ENCODE measurements around the gene HMCN1.
A peak's percentile ranks its signal among the peaks of the same experiment; 100 is the strongest.

The HMCN1 gene

DNA sequence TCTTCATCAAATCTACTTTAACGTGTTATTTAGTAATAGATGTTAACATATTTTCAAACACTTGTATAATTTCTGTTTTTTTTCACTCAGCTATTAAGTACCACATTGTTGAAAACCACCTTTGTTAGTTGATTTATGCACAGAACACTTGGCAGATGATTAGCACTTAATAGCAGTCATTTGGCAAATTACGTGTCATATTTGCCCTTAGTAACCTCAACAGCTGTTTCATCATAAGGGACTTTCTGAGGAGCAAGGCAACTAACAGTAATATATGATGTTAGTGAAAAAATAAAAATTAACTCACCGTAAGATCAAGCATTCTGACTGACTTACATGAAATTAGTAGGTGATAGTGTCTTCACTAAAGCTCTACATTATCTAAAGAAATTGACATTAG, 186.4 kb downstream of the HMCN1 start:
- no peak for DNase-seq

DNA sequence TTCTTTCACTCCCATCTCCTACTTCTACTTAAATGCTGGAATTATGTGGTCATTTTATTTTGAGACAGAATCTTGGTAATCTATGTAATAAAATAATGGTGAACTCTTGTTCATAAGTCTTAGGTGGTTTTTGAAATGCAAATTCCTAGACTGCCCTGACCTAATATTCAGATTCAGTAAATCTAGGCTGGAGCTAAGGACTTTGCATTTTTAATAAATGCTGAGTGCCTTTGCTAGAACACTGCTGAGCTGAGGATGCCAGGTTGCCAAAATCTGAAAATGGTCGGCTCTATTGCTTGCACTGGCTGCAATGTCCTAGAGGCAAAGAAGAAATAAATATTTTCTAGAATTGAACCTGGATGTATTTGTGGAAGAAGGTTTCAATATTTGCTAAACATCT, 187.4 kb downstream of the HMCN1 start:
- DNase-seq = no peak

DNA sequence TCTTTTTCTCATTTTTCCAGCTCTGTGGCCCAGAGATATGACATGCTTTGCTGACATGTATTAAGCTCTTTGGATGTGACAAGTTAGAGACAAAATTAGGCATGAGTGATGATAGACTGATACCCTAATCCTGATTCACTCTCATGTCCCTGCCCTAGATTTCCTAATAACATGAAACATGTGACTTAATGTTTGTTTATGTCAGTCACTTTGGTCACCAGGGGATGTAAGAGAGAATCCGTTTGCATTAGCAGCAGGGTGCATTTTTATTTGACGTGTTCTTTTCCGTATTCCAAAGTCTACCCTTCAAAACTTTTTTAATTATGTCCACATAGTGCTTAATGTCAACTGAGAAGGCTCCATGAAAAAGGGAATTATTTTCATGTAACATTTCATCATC, 192.4 kb downstream of the HMCN1 start:
- no peak for DNase-seq

DNA sequence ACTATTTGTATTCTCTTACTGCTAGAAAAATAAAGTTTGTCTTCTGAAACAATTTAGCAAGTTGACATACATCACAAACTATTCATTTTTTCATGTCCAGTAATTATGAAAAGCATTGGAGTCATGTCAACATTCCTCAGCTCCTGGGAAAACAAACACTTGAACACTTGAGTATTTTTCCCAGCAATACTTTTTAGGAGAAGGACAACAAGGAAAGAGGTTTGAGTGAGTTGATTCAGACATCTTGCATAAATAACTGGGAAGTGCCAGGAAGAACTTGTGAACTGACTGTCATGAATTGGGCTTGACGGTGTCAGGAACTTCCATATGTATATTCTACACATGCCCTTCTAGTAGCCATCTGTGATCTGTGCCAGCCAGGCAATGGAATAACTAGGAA, 195.6 kb downstream of the HMCN1 start:
- no peak for DNase-seq

DNA sequence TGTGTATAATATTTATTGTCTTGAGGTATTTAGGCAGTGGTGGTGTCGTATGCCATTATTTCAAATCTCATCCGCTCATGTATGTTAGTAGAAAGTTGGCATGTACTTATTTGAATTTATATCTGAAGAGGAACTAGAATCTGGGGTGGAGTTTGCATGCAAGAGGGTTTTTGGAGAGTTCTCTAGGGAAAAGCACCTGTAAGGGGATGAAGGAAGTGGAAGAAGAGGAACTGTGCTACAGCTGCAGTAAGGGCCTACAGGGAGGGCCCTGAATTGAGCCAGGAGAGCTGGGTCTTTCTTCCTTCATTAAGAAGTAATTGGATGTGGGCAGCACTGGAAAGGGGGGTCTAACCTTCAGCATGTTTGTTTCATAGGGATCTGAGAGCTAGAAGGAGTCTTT, 197.2 kb downstream of the HMCN1 start:
- DNase-seq = no peak

DNA sequence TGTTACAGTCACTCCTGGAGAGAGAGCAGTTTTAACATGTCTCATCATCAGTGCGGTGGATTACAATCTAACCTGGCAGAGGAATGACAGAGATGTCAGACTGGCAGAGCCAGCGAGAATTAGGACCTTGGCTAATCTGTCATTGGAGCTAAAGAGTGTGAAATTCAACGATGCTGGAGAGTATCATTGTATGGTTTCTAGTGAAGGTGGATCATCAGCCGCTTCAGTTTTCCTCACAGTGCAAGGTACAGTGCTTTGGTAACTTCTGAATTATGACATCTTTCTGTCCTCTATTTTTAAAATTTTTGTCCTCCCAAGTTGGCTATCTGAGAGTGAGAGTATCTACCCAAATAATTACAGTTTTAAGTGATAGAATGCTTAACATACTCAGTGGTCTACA, 199.4 kb downstream of the HMCN1 start:
- no peak for DNase-seq

GRCh38 chr1:185934476-185935189, 200.4 kb downstream of the HMCN1 start:
- no peak for DNase-seq

- no peak for DNase-seq
These were observed 201.2 kb downstream of the HMCN1 start for GRCh38 chr1:185935360-185935759.

DNA sequence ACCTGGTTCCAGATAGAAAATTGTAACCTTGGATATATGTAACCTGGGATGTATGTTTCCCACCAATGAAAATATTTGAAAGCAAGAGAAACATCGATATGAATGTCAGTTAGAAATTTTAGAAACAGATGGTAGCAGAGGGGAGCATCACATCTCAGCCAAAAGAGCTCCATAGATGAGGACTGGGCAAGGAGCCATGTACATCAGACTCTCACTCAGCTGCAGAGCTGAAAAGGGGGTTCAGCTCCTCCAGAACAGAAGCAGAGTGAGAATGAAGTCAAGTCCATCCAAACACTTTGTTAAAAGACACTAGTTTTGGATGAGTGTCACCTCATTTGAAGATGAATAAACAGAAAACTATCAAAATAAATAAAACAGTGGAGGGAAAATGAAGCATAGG, 202.4 kb downstream of the HMCN1 start:
- DNase-seq = no peak

DNA sequence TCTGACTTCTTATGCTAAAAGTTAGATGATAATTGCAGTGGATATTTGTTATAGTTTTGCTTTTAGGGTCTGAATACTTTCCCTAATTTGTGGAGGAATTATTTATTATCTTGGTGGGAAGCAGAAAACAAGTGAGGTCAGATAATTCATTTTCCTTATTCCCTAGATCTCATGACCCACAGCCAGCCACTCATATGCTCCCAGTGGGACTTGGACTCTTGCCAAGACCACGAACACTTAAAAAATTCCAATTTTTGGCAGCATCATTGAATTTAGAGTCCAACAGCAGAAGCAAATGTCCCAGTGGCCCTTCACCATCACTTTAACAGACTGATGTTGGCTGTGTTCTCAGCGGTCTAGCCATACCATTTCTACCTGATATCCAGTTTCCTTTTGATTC, 204.2 kb downstream of the HMCN1 start:
- no peak for DNase-seq

DNA sequence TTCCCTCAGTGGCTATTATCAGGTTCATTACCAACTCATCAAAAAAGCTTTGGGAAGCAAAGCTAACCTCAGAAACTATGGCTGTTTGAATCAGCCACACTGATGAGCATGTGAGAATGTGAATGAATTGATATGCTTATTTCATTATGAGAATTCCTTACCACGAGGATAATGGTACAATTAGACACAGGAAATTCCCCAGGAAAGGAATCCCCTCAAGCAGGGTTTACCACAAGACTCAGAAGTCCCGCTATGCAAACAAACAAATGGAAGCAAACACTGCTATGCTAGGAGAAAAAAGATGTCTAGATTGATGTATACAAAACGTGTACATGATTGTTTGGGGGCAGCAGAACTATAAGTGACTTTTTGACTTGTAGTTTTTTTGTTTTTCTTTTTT, 205.0 kb downstream of the HMCN1 start:
- DNase-seq = no peak

- DNase-seq = no peak
These were observed 208.8 kb downstream of the HMCN1 start for GRCh38 chr1:185942961-185943360.

DNA sequence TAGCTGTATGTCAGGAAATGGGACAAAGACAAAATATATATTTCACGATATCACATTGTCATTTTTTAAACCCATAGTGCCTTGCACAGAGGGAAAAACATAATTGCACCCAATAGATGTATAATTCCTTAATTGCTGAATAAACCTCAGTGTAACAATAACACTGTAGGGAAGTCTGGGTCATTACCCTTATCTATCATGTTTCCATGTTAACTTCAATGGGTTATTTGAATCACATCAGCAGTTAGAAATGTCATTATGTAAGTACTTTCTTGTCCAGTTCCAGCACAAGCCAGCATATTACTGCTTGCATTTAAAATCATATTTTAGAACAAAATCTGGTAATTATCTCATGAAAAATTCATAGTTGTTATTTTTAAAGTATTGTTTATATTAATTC, 222.7 kb downstream of the HMCN1 start:
- peak; percentile 32 for DNase-seq

DNA sequence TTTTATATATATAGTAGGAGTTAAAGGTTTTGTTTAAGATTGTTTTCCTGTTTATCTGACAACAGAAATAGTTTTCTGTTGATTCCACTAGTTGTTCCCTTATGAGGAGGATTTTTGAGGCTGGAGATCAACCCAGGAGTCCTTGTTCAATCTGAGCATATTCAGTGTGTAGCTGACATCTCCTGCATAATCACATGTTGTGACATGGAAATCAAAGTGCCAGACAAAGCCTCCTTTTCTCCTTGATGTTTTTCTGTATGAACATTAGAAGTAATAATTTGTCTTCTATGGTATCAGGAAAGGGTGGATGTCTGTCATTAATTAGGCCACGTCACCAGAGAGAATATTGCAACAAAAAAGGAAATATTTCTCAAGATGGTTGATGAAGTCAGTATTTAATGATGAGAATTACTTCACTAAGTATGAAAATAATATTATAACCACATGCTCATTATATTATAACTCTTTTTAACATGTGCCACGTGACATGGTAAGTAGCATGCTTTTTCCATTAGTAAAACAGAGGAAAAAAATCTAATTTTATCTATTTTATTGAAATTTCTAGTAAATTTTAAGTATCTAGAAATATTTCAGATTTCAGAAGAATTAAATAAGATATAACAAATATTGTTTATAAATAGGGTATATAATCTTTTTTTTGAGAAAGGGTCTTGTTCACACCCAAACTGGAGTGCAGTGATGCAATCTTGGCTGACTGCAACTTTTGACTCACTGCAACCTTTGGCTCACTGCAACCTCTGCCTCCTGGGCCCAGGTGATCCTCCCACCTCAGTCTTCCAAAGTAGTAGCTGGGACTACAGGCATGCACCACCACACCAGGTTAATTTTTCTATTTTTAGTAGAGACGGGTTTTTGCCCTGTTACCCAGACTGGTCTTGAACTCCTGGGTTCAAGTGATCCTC, 223.5 kb downstream of the HMCN1 start:
- DNase-seq = no peak

- no peak for DNase-seq
These were observed 226.5 kb downstream of the HMCN1 start for GRCh38 chr1:185960422-185961321.

DNA sequence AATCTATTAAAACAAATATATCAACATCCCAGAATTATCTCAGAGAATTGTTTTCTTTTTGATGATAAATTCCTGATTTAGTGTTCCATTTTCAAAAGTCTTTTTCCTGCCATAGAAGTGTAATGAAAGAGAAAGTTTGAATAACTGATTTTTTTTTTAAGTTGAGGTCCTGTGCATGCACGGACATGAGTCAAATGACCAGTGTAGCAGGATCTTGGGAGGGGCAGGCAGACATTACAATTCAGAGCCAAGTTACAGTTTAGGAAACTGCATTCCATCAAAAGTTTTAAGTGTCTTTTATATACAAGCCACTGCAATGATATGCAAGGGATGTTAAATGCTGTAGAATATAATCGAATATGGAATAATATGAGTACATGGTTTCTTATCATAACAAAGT, 227.5 kb downstream of the HMCN1 start:
- no peak for DNase-seq

GRCh38 chr1:185964946-185965345, 230.8 kb downstream of the HMCN1 start:
- DNase-seq = no peak

- DNase-seq = no peak
These were observed 231.7 kb downstream of the HMCN1 start for GRCh38 chr1:185965870-185966269.

GRCh38 chr1:185966471-185966870, 232.3 kb downstream of the HMCN1 start:
- DNase-seq = no peak

GRCh38 chr1:185969028-185969427, 234.8 kb downstream of the HMCN1 start:
- no peak for DNase-seq

DNA sequence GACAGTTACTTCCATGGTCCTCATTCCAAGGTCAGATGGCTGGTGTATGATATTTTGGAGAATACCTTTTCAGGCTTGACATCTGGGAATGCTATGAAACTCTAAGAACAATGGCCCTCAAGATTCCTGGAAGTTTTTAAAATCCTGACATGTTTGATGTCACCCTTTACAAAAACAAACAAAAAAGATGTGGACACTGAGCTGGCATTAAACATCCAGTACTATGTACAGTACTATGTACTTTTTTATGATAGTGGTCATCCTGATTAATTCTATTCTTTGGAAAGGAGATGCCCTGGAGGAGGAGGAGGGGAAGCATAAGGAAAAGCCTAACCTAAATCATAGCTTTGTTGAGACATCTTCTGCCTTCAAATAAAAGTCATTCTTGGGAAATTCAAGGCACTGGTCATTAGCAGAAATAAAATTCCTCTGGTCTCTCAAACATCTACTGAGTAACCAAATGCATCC, 235.4 kb downstream of the HMCN1 start:
- DNase-seq = no peak

GRCh38 chr1:185971688-185972087, 237.5 kb downstream of the HMCN1 start:
- no peak for DNase-seq

Measured in NCI-H2081 treated with DMSO at 0.1 percent for 48 hours (cell line).